HEK293 (cell line): ENCODE results near the gene MN1.
A peak's percentile ranks its signal among the peaks of the same experiment; 100 is the strongest.

ENCODE experiments used
- IKZF3 ChIP-seq: fragments of 450-650 bp; IDR thresholded peaks from 2 replicates; pipeline ENCODE4 v1.5.0; 2018; ENCODE audit warnings: missing biosample characterization, mild to moderate bottlenecking, missing genetic modification characterization, moderate library complexity
- INSM2 ChIP-seq: fragments of 450-650 bp; formaldehyde crosslinking; IDR thresholded peaks from 2 replicates; pipeline ENCODE4 v1.5.1; 2016; ENCODE audit warnings: missing biosample characterization, missing genetic modification characterization
- KLF16 ChIP-seq: fragments of 450-650 bp; formaldehyde crosslinking; IDR thresholded peaks from 2 replicates; pipeline ENCODE4 v1.5.1; 2017; ENCODE audit warnings: missing biosample characterization, missing genetic modification characterization
- KLF17 ChIP-seq: fragments of 450-650 bp; formaldehyde crosslinking; IDR thresholded peaks from 2 replicates; pipeline ENCODE4 v1.5.1; 2016; ENCODE audit warnings: missing biosample characterization, missing genetic modification characterization
- PATZ1 ChIP-seq: fragments of 450-650 bp; formaldehyde crosslinking; IDR thresholded peaks from 2 replicates; pipeline ENCODE4 v1.5.1; 2016; ENCODE audit warnings: missing biosample characterization, missing genetic modification characterization
- PRDM2 ChIP-seq: fragments of 450-650 bp; formaldehyde crosslinking; IDR thresholded peaks from 2 replicates; pipeline ENCODE4 v1.5.1; 2016; ENCODE audit warnings: missing biosample characterization, missing genetic modification characterization, borderline replicate concordance
- SP7 ChIP-seq: fragments of 450-650 bp; formaldehyde crosslinking; IDR thresholded peaks from 2 replicates; pipeline ENCODE4 v1.5.1; 2016; ENCODE audit warnings: missing biosample characterization, missing genetic modification characterization
- ZFHX2 ChIP-seq: fragments of 450-650 bp; formaldehyde crosslinking; conservative IDR thresholded peaks from 2 replicates; pipeline ENCODE4 v1.5.1; 2016; ENCODE audit warnings: missing biosample characterization, missing genetic modification characterization
- ZNF138 ChIP-seq: fragments of 450-650 bp; formaldehyde crosslinking; IDR thresholded peaks from 2 replicates; pipeline ENCODE4 v1.5.1; 2016; ENCODE audit warnings: missing biosample characterization, missing genetic modification characterization, borderline replicate concordance
- ZNF221 ChIP-seq: fragments of 450-650 bp; formaldehyde crosslinking; IDR thresholded peaks from 2 replicates; pipeline ENCODE4 v1.5.1; 2017; ENCODE audit warnings: missing biosample characterization, missing genetic modification characterization, borderline replicate concordance
- ZNF324 ChIP-seq: fragments of 450-650 bp; formaldehyde crosslinking; IDR thresholded peaks from 2 replicates; pipeline ENCODE4 v1.5.1; 2016; ENCODE audit warnings: missing biosample characterization, missing genetic modification characterization
- ZNF341 ChIP-seq: fragments of 450-650 bp; formaldehyde crosslinking; IDR thresholded peaks from 2 replicates; pipeline ENCODE4; 2016; ENCODE audit warnings: low read depth, missing biosample characterization, missing genetic modification characterization
- ZNF513 ChIP-seq: fragments of 450-650 bp; IDR thresholded peaks from 2 replicates; pipeline ENCODE4 v1.5.1; 2018; ENCODE audit warnings: missing biosample characterization, missing genetic modification characterization
- ZNF639 ChIP-seq: fragments of 450-650 bp; formaldehyde crosslinking; IDR thresholded peaks from 2 replicates; pipeline ENCODE4 v1.5.1; 2016; ENCODE audit warnings: missing biosample characterization, missing genetic modification characterization
- ZNF768 ChIP-seq: fragments of 450-650 bp; formaldehyde crosslinking; IDR thresholded peaks from 2 replicates; pipeline ENCODE4 v1.5.1; 2018; ENCODE audit warnings: missing biosample characterization, mild to moderate bottlenecking, missing genetic modification characterization
- TF ChIP-seq, protein P1 (sequence below): fragments of 450-650 bp; formaldehyde crosslinking; IDR thresholded peaks from 2 replicates; pipeline ENCODE4 v1.5.1; 2016; ENCODE audit warnings: missing biosample characterization, missing genetic modification characterization
- TF ChIP-seq, protein P2 (sequence below): fragments of 450-650 bp; formaldehyde crosslinking; IDR thresholded peaks from 2 replicates; pipeline ENCODE4 v1.5.1; 2016; ENCODE audit warnings: missing biosample characterization, missing genetic modification characterization
- TF ChIP-seq, protein P3 (sequence below): fragments of 450-650 bp; formaldehyde crosslinking; IDR thresholded peaks from 2 replicates; pipeline ENCODE4 v1.5.1; 2016; ENCODE audit warnings: missing biosample characterization, missing genetic modification characterization

The MN1 gene

GRCh38 chr22:27718186-27719035 is 83.1 kb downstream of the MN1 start (continued):
- TF ChIP-seq PRDM2 (no peak), PATZ1 (tag by site-specific recombination) (peak; percentile 59), ZFHX2 (tag by site-specific recombination) (peak; percentile 54), ZNF341 (tag by site-specific recombination) (peak; percentile 99), ZNF768 (tag by site-specific recombination) (peak; percentile 86), KLF16 (tag by site-specific recombination) (peak; percentile 29; the same call in 1 of the 2 replicates), IKZF3 (tag by site-specific recombination) (peak; percentile 76; the same call in 1 of the 2 replicates), SP7 (tag by site-specific recombination) (peak; percentile 62; the same call in 1 of the 2 replicates), ZNF639 (no peak), ZNF138 (no peak), INSM2 (peak; percentile 12; the same call in 1 of the 2 replicates), KLF17 (peak; percentile 80), ZNF324 (tag by site-specific recombination) (0 out of 2 replicates have a peak, but pooled peaks have one; percentile 41), ZNF513 (tag by site-specific recombination) (0 out of 2 replicates have a peak, but pooled peaks have one; percentile 11), ZNF221 (tag by site-specific recombination) (no peak)
- TF ChIP-seq, protein P1, sequence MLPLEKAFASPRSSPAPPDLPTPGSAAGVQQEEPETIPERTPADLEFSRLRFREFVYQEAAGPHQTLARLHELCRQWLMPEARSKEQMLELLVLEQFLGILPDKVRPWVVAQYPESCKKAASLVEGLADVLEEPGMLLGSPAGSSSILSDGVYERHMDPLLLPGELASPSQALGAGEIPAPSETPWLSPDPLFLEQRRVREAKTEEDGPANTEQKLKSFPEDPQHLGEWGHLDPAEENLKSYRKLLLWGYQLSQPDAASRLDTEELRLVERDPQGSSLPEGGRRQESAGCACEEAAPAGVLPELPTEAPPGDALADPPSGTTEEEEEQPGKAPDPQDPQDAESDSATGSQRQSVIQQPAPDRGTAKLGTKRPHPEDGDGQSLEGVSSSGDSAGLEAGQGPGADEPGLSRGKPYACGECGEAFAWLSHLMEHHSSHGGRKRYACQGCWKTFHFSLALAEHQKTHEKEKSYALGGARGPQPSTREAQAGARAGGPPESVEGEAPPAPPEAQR (tag by site-specific recombination) = no peak
- TF ChIP-seq, protein P2, sequence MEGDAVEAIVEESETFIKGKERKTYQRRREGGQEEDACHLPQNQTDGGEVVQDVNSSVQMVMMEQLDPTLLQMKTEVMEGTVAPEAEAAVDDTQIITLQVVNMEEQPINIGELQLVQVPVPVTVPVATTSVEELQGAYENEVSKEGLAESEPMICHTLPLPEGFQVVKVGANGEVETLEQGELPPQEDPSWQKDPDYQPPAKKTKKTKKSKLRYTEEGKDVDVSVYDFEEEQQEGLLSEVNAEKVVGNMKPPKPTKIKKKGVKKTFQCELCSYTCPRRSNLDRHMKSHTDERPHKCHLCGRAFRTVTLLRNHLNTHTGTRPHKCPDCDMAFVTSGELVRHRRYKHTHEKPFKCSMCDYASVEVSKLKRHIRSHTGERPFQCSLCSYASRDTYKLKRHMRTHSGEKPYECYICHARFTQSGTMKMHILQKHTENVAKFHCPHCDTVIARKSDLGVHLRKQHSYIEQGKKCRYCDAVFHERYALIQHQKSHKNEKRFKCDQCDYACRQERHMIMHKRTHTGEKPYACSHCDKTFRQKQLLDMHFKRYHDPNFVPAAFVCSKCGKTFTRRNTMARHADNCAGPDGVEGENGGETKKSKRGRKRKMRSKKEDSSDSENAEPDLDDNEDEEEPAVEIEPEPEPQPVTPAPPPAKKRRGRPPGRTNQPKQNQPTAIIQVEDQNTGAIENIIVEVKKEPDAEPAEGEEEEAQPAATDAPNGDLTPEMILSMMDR = no peak
- TF ChIP-seq, protein P3, sequence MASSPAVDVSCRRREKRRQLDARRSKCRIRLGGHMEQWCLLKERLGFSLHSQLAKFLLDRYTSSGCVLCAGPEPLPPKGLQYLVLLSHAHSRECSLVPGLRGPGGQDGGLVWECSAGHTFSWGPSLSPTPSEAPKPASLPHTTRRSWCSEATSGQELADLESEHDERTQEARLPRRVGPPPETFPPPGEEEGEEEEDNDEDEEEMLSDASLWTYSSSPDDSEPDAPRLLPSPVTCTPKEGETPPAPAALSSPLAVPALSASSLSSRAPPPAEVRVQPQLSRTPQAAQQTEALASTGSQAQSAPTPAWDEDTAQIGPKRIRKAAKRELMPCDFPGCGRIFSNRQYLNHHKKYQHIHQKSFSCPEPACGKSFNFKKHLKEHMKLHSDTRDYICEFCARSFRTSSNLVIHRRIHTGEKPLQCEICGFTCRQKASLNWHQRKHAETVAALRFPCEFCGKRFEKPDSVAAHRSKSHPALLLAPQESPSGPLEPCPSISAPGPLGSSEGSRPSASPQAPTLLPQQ (tag by site-specific recombination) = 0 out of 2 replicates have a peak, but pooled peaks have one; percentile 19
